ENCODE measurements around the gene MYOG. TPM values are rescaled to one million over a fixed set of nuclear protein-coding genes. Genes with fewer than 3 reads are reported as not detected.

The MYOG gene
- total RNA-seq, 3 donors from 2014 or later (not counting 1 experiment from before 2014, with no cell fraction given), result not detected

DNA sequence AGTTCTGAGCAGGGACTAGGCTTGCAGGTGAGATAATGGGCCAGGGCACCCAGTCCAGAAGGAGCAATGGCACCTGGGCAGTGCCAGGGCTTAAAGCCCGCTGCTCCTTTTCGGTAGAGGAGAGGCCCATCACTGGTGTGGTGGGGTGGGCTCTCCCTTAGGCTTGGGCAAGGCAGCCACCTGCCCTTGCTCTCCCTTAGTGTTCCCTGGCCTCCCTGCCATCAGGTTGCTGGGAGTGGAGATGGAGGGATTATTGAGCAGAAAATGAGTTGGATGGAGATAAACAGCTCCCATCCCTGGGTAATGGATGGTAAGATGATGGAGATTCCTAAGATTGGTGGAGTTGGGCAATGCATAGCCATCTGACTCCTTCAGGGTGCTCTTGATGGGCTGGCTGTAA, 7.9 kb downstream of the MYOG start:
- Mint-ChIP-seq H3K27ac (no peak overlapping the region), H3K4me3 (no peak overlapping the region), H3K36me3 (no peaks in the 10 kb centered on the region), H3K27me3 (ENCODE audit: low read depth in 2 of 2) (peaks cover 47 to 57% of the 10 kb centered on the region in 2 donors), H3K4me1 (peaks cover 4 to 6% of the 10 kb centered on the region in 2 donors), H3K9me3 (no peaks in the 10 kb centered on the region)
- intact Hi-C loops (cut with micrococcal nuclease), result no loop called here
- TF ChIP-seq, protein P1, sequence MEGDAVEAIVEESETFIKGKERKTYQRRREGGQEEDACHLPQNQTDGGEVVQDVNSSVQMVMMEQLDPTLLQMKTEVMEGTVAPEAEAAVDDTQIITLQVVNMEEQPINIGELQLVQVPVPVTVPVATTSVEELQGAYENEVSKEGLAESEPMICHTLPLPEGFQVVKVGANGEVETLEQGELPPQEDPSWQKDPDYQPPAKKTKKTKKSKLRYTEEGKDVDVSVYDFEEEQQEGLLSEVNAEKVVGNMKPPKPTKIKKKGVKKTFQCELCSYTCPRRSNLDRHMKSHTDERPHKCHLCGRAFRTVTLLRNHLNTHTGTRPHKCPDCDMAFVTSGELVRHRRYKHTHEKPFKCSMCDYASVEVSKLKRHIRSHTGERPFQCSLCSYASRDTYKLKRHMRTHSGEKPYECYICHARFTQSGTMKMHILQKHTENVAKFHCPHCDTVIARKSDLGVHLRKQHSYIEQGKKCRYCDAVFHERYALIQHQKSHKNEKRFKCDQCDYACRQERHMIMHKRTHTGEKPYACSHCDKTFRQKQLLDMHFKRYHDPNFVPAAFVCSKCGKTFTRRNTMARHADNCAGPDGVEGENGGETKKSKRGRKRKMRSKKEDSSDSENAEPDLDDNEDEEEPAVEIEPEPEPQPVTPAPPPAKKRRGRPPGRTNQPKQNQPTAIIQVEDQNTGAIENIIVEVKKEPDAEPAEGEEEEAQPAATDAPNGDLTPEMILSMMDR (IDR thresholded peaks at IDR 0.05), result no peak
- ATAC-seq, result no peak
- 95% methylated on average over 2 of the region's 2 CpGs for WGBS (ENCODE audit: insufficient coverage)
- no peak for DNase-seq
- Histone ChIP-seq H3K27me3 (ENCODE audit: control insufficient read depth, insufficient read depth, low read length) (peaks cover 2% of the 10 kb centered on the region), H3K36me3 (ENCODE audit: control insufficient read depth, insufficient read depth, low read length) (no peaks in the 10 kb centered on the region), H3K4me1 (ENCODE audit: control insufficient read depth, insufficient read depth, low read length) (peaks cover 12% of the 10 kb centered on the region), H3K27ac (ENCODE audit: low read length) (no peak overlapping the region), H3K4me3 (ENCODE audit: low read length) (no peak overlapping the region), H3K9me3 (ENCODE audit: control insufficient read depth, insufficient read depth, low read length) (no peaks in the 10 kb centered on the region)

GRCh38 chr1:203077367-203077766, 8.4 kb downstream of the MYOG start:
- Histone ChIP-seq H3K4me3 (ENCODE audit: low read length) (no peak overlapping the region), H3K4me1 (ENCODE audit: control insufficient read depth, insufficient read depth, low read length) (peaks cover 12% of the 10 kb centered on the region), H3K27ac (ENCODE audit: low read length) (no peak overlapping the region), H3K27me3 (ENCODE audit: control insufficient read depth, insufficient read depth, low read length) (peaks cover 2% of the 10 kb centered on the region), H3K36me3 (ENCODE audit: control insufficient read depth, insufficient read depth, low read length) (no peaks in the 10 kb centered on the region), H3K9me3 (ENCODE audit: control insufficient read depth, insufficient read depth, low read length) (no peaks in the 10 kb centered on the region)
- DNase-seq (no peak), ATAC-seq (no peak)
- Mint-ChIP-seq H3K27ac (no peak overlapping the region), H3K27me3 (ENCODE audit: low read depth in 2 of 2) (peaks cover 49 to 63% of the 10 kb centered on the region in 2 donors), H3K9me3 (no peaks in the 10 kb centered on the region), H3K36me3 (no peaks in the 10 kb centered on the region), H3K4me1 (peaks cover 4 to 6% of the 10 kb centered on the region in 2 donors), H3K4me3 (no peak overlapping the region)
- TF ChIP-seq, protein P1 (IDR thresholded peaks at IDR 0.05), result no peak
- 100% methylated on average over 2 of the region's 3 CpGs for WGBS (ENCODE audit: insufficient coverage)
- intact Hi-C loops (cut with micrococcal nuclease), result no loop called here

- DNase-seq (no peak), ATAC-seq (peak in 1 of 3 donors; percentile 17)
- no peaks in the 10 kb centered on the region for H3K9me3 ChIP-seq (ENCODE audit: control insufficient read depth, insufficient read depth, low read length)
- peaks cover 2% of the 10 kb centered on the region for H3K27me3 ChIP-seq (ENCODE audit: control insufficient read depth, insufficient read depth, low read length)
- peaks cover 47 to 59% of the 10 kb centered on the region in 2 donors for H3K27me3 Mint-ChIP-seq (ENCODE audit: low read depth in 2 of 2)
- H3K9me3 Mint-ChIP-seq, result no peaks in the 10 kb centered on the region
- peak overlapping the region; percentile 4 for H3K4me3 ChIP-seq (ENCODE audit: low read length)
- H3K27ac ChIP-seq (ENCODE audit: low read length), result no peak overlapping the region
- H3K4me1 ChIP-seq (ENCODE audit: control insufficient read depth, insufficient read depth, low read length), result peaks cover 12% of the 10 kb centered on the region
- peak overlapping the region; percentile 39 for H3K4me3 Mint-ChIP-seq
- intact Hi-C loops (cut with micrococcal nuclease), result no loop called here
- peaks cover 4 to 6% of the 10 kb centered on the region in 2 donors for H3K4me1 Mint-ChIP-seq
- H3K36me3 ChIP-seq (ENCODE audit: control insufficient read depth, insufficient read depth, low read length), result no peaks in the 10 kb centered on the region
- TF ChIP-seq, protein P1 (IDR thresholded peaks at IDR 0.05), result no peak
- no peaks in the 10 kb centered on the region for H3K36me3 Mint-ChIP-seq
- WGBS (ENCODE audit: insufficient coverage), result 6% methylated on average over 30 of the region's 30 CpGs
- peak overlapping the region in 1 of 2 donors; percentile 47 for H3K27ac Mint-ChIP-seq
These were observed 9.7 kb downstream of the MYOG start for GRCh38 chr1:203076031-203076511.

All from natural killer cell (primary cell).